HEK293 (cell line): ENCODE data around the gene ASIC4.

Experiments used
- CTCF ChIA-PET: fragments of 350-600 bp; formaldehyde crosslinking; extraction: SDS; loops from one replicate; lab custom pipeline; 2021; ENCODE audit warnings: antibody characterized with exemption; lab: Yijun Ruan, JAX
- POLR2A ChIA-PET: fragments of 300-600 bp; formaldehyde crosslinking; extraction: SDS; loops from one replicate; lab custom pipeline; 2020; ENCODE audit warnings: antibody characterized with exemption, inconsistent platforms; lab: Yijun Ruan, JAX
- H3K27ac ChIP-seq: fragments of 200-500 bp; sonication (Bioruptor generic); 2 replicates; pipeline ENCODE4 v1.5.1; 2014; ENCODE audit warnings: low read depth, low read length, control low read depth, inconsistent platforms; ENCODE audit errors: extremely low read depth
- H3K36me3 ChIP-seq, 2 experiments: fragments of 200-500 bp in 1 of 2; sonication (Bioruptor generic) in 1 of 2; 1 replicate in 1 of 2; 2 replicates in 1 of 2; pipeline ENCODE4 v1.5.1; 2014 to 2017; ENCODE audit warnings: inconsistent platforms in 2 of 2, low read length in 2 of 2; ENCODE audit not compliant: control insufficient read depth in 2 of 2, insufficient read depth in 1 of 2
- H3K4me1 ChIP-seq: fragments of 200-500 bp; sonication (Bioruptor generic); 2 replicates; pipeline ENCODE4 v1.5.1; 2014; ENCODE audit warnings: mild to moderate bottlenecking, low read length, inconsistent platforms; ENCODE audit not compliant: control insufficient read depth, insufficient read depth
- H3K4me3 ChIP-seq: 2 replicates; pipeline ENCODE4 v1.5.1; 2011; ENCODE audit warnings: low read depth, mild to moderate bottlenecking, control low read depth, low read length, moderate library complexity
- H3K9me3 ChIP-seq: fragments of 200-500 bp; sonication (Bioruptor generic); 2 replicates; pipeline ENCODE4 v1.5.1; 2014; ENCODE audit warnings: low read depth, low read length, inconsistent platforms; ENCODE audit not compliant: control insufficient read depth, insufficient read depth
- PRDM4 ChIP-seq: fragments of 450-650 bp; formaldehyde crosslinking; IDR thresholded peaks from 2 replicates; pipeline ENCODE4 v1.5.1; 2017; ENCODE audit warnings: missing biosample characterization, missing genetic modification characterization
- ZBTB11 ChIP-seq: fragments of 450-650 bp; formaldehyde crosslinking; conservative IDR thresholded peaks from 2 replicates; pipeline ENCODE4 v1.5.1; 2016; ENCODE audit warnings: low read depth, missing biosample characterization, missing genetic modification characterization
- ZBTB17 ChIP-seq: fragments of 450-650 bp; formaldehyde crosslinking; IDR thresholded peaks from 2 replicates; pipeline ENCODE4 v1.5.1; 2016; ENCODE audit warnings: missing biosample characterization, missing genetic modification characterization
- ZBTB20 ChIP-seq: fragments of 450-650 bp; formaldehyde crosslinking; IDR thresholded peaks from 2 replicates; pipeline ENCODE4 v1.5.1; 2016; ENCODE audit warnings: missing biosample characterization, missing genetic modification characterization
- ZBTB49 ChIP-seq: fragments of 450-650 bp; formaldehyde crosslinking; IDR thresholded peaks from 2 replicates; pipeline ENCODE4 v1.5.1; 2016; ENCODE audit warnings: missing biosample characterization, missing genetic modification characterization, low read depth
- ZFHX2 ChIP-seq: fragments of 450-650 bp; formaldehyde crosslinking; conservative IDR thresholded peaks from 2 replicates; pipeline ENCODE4 v1.5.1; 2016; ENCODE audit warnings: missing biosample characterization, missing genetic modification characterization
- ZNF157 ChIP-seq: fragments of 450-650 bp; formaldehyde crosslinking; IDR thresholded peaks from 2 replicates; pipeline ENCODE4 v1.5.1; 2016; ENCODE audit warnings: missing biosample characterization, missing genetic modification characterization
- ZNF202 ChIP-seq: fragments of 450-650 bp; formaldehyde crosslinking; IDR thresholded peaks from 2 replicates; pipeline ENCODE4 v1.5.1; 2016; ENCODE audit warnings: missing biosample characterization, missing genetic modification characterization, borderline replicate concordance
- ZNF549 ChIP-seq: fragments of 450-650 bp; IDR thresholded peaks from 2 replicates; pipeline ENCODE4 v1.5.1; 2018; ENCODE audit warnings: missing biosample characterization, missing genetic modification characterization, mild to moderate bottlenecking, inconsistent platforms, moderate library complexity
- ZNF555 ChIP-seq: fragments of 450-650 bp; formaldehyde crosslinking; conservative IDR thresholded peaks from 2 replicates; pipeline ENCODE4 v1.5.1; 2017; ENCODE audit warnings: missing biosample characterization, mild to moderate bottlenecking, missing genetic modification characterization, inconsistent platforms
- ZNF600 ChIP-seq: fragments of 450-650 bp; formaldehyde crosslinking; IDR thresholded peaks from 2 replicates; pipeline ENCODE4 v1.5.1; 2016; ENCODE audit warnings: missing biosample characterization, missing genetic modification characterization
- ZNF664 ChIP-seq: fragments of 450-650 bp; formaldehyde crosslinking; IDR thresholded peaks from 2 replicates; pipeline ENCODE4 v1.5.1; 2016; ENCODE audit warnings: missing biosample characterization, missing genetic modification characterization
- ZNF692 ChIP-seq: fragments of 450-650 bp; formaldehyde crosslinking; IDR thresholded peaks from 2 replicates; pipeline ENCODE4 v1.5.1; 2016; ENCODE audit warnings: missing biosample characterization, missing genetic modification characterization
- ZNF777 ChIP-seq: fragments of 450-650 bp; formaldehyde crosslinking; IDR thresholded peaks from 2 replicates; pipeline ENCODE4 v1.5.1; 2017; ENCODE audit warnings: missing biosample characterization, missing genetic modification characterization, borderline replicate concordance
- TF ChIP-seq, protein P1 (sequence below): fragments of 450-650 bp; formaldehyde crosslinking; IDR thresholded peaks from 2 replicates; pipeline ENCODE4 v1.5.1; 2017; ENCODE audit warnings: missing biosample characterization, missing genetic modification characterization
- TF ChIP-seq, protein P2 (sequence below): fragments of 450-650 bp; formaldehyde crosslinking; IDR thresholded peaks from 2 replicates; pipeline ENCODE4 v1.5.1; 2017; ENCODE audit warnings: missing biosample characterization, missing genetic modification characterization
- TF ChIP-seq, protein P3 (sequence below): fragments of 450-650 bp; formaldehyde crosslinking; IDR thresholded peaks from 2 replicates; pipeline ENCODE4 v1.5.1; 2016; ENCODE audit warnings: missing biosample characterization, missing genetic modification characterization

Gene ASIC4

GRCh38 chr2:219551441-219552381 lies 37.4 kb downstream of the ASIC4 start:
- no peaks in the 10 kb centered on the region for H3K9me3 ChIP-seq
- CTCF ChIA-PET = interaction anchor here (0.6 to 2.8 kb wide), 7 partner anchors 9 to 163 kb away, joined by 3 to 20 read pairs (median 5); partner anchors contain the start of genes INHA and OBSL1
- peaks cover 3% of the 10 kb centered on the region; the same call in 1 of the 2 replicates for H3K4me1 ChIP-seq
- peak overlapping the region; percentile 61 for H3K4me3 ChIP-seq
- peak overlapping the region; percentile 29; the same call in 1 of the 2 replicates for H3K27ac ChIP-seq
- peaks cover 0 to 13% of the 10 kb centered on the region in 2 experiments; a peak in 1 of 3 replicates for H3K36me3 ChIP-seq
- POLR2A ChIA-PET = interaction anchor here (0.6 to 3.4 kb wide), 7 partner anchors 8 to 152 kb away, joined by 4 to 25 read pairs (median 6); partner anchors contain the start of genes CHPF, OBSL1, STK11IP and TMEM198
- TF ChIP-seq ZBTB20 (tag by site-specific recombination) = peak; percentile 54; the same call in 1 of the 2 replicates
- TF ChIP-seq ZNF600 (tag by site-specific recombination) = peak; percentile 76
- 0 out of 2 replicates have a peak, but pooled peaks have one; percentile 33 for TF ChIP-seq ZBTB11 (tag by site-specific recombination)
- TF ChIP-seq, protein P1, sequence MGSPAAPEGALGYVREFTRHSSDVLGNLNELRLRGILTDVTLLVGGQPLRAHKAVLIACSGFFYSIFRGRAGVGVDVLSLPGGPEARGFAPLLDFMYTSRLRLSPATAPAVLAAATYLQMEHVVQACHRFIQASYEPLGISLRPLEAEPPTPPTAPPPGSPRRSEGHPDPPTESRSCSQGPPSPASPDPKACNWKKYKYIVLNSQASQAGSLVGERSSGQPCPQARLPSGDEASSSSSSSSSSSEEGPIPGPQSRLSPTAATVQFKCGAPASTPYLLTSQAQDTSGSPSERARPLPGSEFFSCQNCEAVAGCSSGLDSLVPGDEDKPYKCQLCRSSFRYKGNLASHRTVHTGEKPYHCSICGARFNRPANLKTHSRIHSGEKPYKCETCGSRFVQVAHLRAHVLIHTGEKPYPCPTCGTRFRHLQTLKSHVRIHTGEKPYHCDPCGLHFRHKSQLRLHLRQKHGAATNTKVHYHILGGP (tag by site-specific recombination) = no peak
- TF ChIP-seq ZFHX2 (tag by site-specific recombination) = 0 out of 2 replicates have a peak, but pooled peaks have one; percentile 5
- no peak for TF ChIP-seq ZBTB49
- no peak for TF ChIP-seq ZNF664 (tag by site-specific recombination)
- TF ChIP-seq ZBTB17 (tag by site-specific recombination) = no peak; the same call in 1 of the 2 replicates
- TF ChIP-seq ZNF777 (tag by site-specific recombination) = no peak
- TF ChIP-seq, protein P2, sequence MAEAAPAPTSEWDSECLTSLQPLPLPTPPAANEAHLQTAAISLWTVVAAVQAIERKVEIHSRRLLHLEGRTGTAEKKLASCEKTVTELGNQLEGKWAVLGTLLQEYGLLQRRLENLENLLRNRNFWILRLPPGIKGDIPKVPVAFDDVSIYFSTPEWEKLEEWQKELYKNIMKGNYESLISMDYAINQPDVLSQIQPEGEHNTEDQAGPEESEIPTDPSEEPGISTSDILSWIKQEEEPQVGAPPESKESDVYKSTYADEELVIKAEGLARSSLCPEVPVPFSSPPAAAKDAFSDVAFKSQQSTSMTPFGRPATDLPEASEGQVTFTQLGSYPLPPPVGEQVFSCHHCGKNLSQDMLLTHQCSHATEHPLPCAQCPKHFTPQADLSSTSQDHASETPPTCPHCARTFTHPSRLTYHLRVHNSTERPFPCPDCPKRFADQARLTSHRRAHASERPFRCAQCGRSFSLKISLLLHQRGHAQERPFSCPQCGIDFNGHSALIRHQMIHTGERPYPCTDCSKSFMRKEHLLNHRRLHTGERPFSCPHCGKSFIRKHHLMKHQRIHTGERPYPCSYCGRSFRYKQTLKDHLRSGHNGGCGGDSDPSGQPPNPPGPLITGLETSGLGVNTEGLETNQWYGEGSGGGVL (tag by site-specific recombination) = peak; percentile 84
- TF ChIP-seq ZNF692 (tag by site-specific recombination) = 0 out of 2 replicates have a peak, but pooled peaks have one; percentile 12
- no peak for TF ChIP-seq ZNF555 (tag by site-specific recombination)
- TF ChIP-seq, protein P3, sequence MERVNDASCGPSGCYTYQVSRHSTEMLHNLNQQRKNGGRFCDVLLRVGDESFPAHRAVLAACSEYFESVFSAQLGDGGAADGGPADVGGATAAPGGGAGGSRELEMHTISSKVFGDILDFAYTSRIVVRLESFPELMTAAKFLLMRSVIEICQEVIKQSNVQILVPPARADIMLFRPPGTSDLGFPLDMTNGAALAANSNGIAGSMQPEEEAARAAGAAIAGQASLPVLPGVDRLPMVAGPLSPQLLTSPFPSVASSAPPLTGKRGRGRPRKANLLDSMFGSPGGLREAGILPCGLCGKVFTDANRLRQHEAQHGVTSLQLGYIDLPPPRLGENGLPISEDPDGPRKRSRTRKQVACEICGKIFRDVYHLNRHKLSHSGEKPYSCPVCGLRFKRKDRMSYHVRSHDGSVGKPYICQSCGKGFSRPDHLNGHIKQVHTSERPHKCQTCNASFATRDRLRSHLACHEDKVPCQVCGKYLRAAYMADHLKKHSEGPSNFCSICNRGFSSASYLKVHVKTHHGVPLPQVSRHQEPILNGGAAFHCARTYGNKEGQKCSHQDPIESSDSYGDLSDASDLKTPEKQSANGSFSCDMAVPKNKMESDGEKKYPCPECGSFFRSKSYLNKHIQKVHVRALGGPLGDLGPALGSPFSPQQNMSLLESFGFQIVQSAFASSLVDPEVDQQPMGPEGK (tag by site-specific recombination) = peak; percentile 58; the same call in 1 of the 2 replicates
- TF ChIP-seq PRDM4 (tag by site-specific recombination) = no peak
- TF ChIP-seq ZNF157 = no peak
- TF ChIP-seq ZNF549 (tag by site-specific recombination) = no peak
- TF ChIP-seq ZNF202 (tag by site-specific recombination) = no peak
